Measurements from ENCODE around the gene RASA4B. TPM values are rescaled to one million over a fixed set of nuclear protein-coding genes. Genes with fewer than 3 reads are reported as not detected.

Gene RASA4B
- total RNA-seq, 6 donors from 2014 or later = 4.8 to 31.6 (median 22.3) TPM

- H3K27me3 ChIP-seq = no peaks in the 10 kb centered on the region
- peaks cover 12 to 40% (median 18%) of the 10 kb centered on the region in 4 donors for H3K4me1 ChIP-seq
- peak in 1 of 2 donors; percentile 1 for ATAC-seq (ENCODE audit: low FRiP score in 2 of 2)
- 9 to 12% methylated on average over 24 of the region's 24 CpGs for WGBS, 2 donors
- no peak for TF ChIP-seq CTCF (IDR thresholded peaks at IDR 0.05)
- no peak for TF ChIP-seq POLR2A (IDR thresholded peaks at IDR 0.05)
- TF ChIP-seq POLR2AphosphoS5 (IDR thresholded peaks at IDR 0.05) = no peak
- no peak for TF ChIP-seq EP300 (IDR thresholded peaks at IDR 0.05)
- peaks cover 0 to 22% (median 8%) of the 10 kb centered on the region in 4 donors for H3K36me3 ChIP-seq
- H3K4me3 ChIP-seq = peak overlapping the region; percentile 75 to 100 (median 85)
- no peaks in the 10 kb centered on the region for H3K9me3 ChIP-seq
- peak overlapping the region; percentile 59 to 88 (median 85) for H3K27ac ChIP-seq
- DNase-seq = no peak
Measured at GRCh38 chr7:102463841-102464576, 53.6 kb downstream of the RASA4B start.

- peaks cover 9 to 42% (median 33%) of the 10 kb centered on the region in 4 donors for H3K36me3 ChIP-seq
- no peak overlapping the region for H3K27ac ChIP-seq
- TF ChIP-seq CTCF (IDR thresholded peaks at IDR 0.05) (no peak), POLR2AphosphoS5 (IDR thresholded peaks at IDR 0.05) (no peak), EP300 (IDR thresholded peaks at IDR 0.05) (no peak), POLR2A (IDR thresholded peaks at IDR 0.05) (no peak)
- H3K27me3 ChIP-seq = no peaks in the 10 kb centered on the region
- WGBS, 2 donors = 67 to 85% methylated on average over 6 to 8 of the region's 8 CpGs
- H3K9me3 ChIP-seq = no peaks in the 10 kb centered on the region
- no peak for DNase-seq
- no peak overlapping the region for H3K4me3 ChIP-seq
- H3K4me1 ChIP-seq = peaks cover 6 to 21% (median 10%) of the 10 kb centered on the region in 4 donors
- no peak for ATAC-seq (ENCODE audit: low FRiP score in 2 of 2)
Measured at GRCh38 chr7:102460467-102460866, 57.1 kb downstream of the RASA4B start.

- no peak overlapping the region for H3K27ac ChIP-seq
- WGBS, 2 donors = 95 to 98% methylated on average over 19 to 23 of the region's 24 CpGs
- no peaks in the 10 kb centered on the region for H3K9me3 ChIP-seq
- peaks cover 6 to 16% (median 9%) of the 10 kb centered on the region in 4 donors for H3K4me1 ChIP-seq
- ATAC-seq (ENCODE audit: low FRiP score in 2 of 2) (no peak), DNase-seq (peak in 1 of 2 donors; percentile 51)
- H3K4me3 ChIP-seq = no peak overlapping the region
- no peaks in the 10 kb centered on the region for H3K27me3 ChIP-seq
- H3K36me3 ChIP-seq = peaks cover 9 to 44% (median 34%) of the 10 kb centered on the region in 4 donors
- TF ChIP-seq POLR2AphosphoS5 (IDR thresholded peaks at IDR 0.05) (no peak), CTCF (IDR thresholded peaks at IDR 0.05) (no peak), POLR2A (IDR thresholded peaks at IDR 0.05) (no peak)
Measured at GRCh38 chr7:102459221-102459844, 58.2 kb downstream of the RASA4B start.

- no peak overlapping the region for H3K4me3 ChIP-seq
Measured at GRCh38 chr7:102457352-102457924, 60.1 kb downstream of the RASA4B start.

More at GRCh38 chr7:102457352-102457924, 60.1 kb downstream of the RASA4B start:
- no peak for TF ChIP-seq POLR2AphosphoS5 (IDR thresholded peaks at IDR 0.05)
- TF ChIP-seq POLR2A (IDR thresholded peaks at IDR 0.05) = no peak
- no peak for TF ChIP-seq EP300 (IDR thresholded peaks at IDR 0.05)
- TF ChIP-seq CTCF (IDR thresholded peaks at IDR 0.05) = no peak
- Histone ChIP-seq H3K27ac (no peak overlapping the region), H3K36me3 (peaks cover 9 to 44% (median 34%) of the 10 kb centered on the region in 4 donors), H3K4me1 (no peaks in the 10 kb centered on the region), H3K9me3 (no peaks in the 10 kb centered on the region), H3K27me3 (no peaks in the 10 kb centered on the region)
- peak in 1 of 2 donors; percentile 77 for DNase-seq
- ATAC-seq (ENCODE audit: low FRiP score in 2 of 2) = peak in 1 of 2 donors; percentile 17
- 96 to 98% methylated on average over 14 to 29 of the region's 40 CpGs for WGBS, 2 donors

Data from upper lobe of left lung (tissue), 6 donors.